NB4 (cell line): ENCODE measurements around the gene SLC5A10.

Experiments used
- CTCF ChIP-seq: IDR thresholded peaks from one replicate; pipeline ENCODE4 v1.5.1; 2012; ENCODE audit warnings: low read depth, low read length
- MAX ChIP-seq: IDR thresholded peaks from 2 replicates; pipeline ENCODE4 v1.6.1; 2011; ENCODE audit warnings: low read depth, low read length
- MYC ChIP-seq: IDR thresholded peaks from 2 replicates; pipeline ENCODE4 v1.6.1; 2011; ENCODE audit warnings: low read depth, low read length
- POLR2A ChIP-seq: IDR thresholded peaks from 2 replicates; pipeline ENCODE4 v1.6.1; 2011; ENCODE audit warnings: mild to moderate bottlenecking; ENCODE audit not compliant: insufficient read length; ENCODE audit errors: extremely low read depth

DNA sequence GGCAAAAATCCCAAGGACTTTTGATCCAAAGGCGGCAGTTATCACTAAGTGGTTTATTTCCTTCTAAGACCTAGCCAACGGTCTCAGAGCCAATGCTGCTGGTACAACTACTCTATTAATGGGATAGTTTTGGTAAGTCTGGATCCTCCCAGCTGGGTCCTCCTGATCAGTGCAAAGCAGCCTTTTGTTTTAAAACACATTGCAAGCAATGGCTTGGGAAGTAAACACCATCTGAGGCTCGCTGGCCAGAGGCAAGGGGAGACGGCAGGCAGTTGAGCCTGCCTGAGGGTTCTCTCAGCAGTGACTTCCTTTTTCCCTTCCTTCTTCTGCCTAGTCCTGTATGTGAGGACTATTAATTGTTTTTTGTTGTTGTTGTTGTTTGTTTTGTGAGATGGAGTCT, 1.6 kb upstream of the SLC5A10 start:
- no peak for TF ChIP-seq MAX
- no peak for TF ChIP-seq CTCF
- no peak for TF ChIP-seq POLR2A
- no peak for TF ChIP-seq MYC
